HCT116 (cell line): ENCODE measurements around the gene RAC2. TPM values are rescaled to one million over a fixed set of nuclear protein-coding genes. Genes with fewer than 3 reads are reported as not detected.

ENCODE experiments used
- ATAC-seq: fragments of 200-7000 bp; cut with Tn5 transposase; 2 replicates; pipeline ENCODE4 v1.9.1; 2020; ENCODE audit warnings: mild to moderate bottlenecking, moderate library complexity
- BruUV-seq: library from RNA; stranded (reverse); fragments of 400-500 nt; replicated peaks from 2 replicates; lab custom pipeline; 2021; lab: Mats Ljungman, UMichigan
- CTCF ChIA-PET: fragments of 300-600 bp; sonication (Branson Sonifier 250); formaldehyde crosslinking; loops from one replicate; lab custom pipeline; 2021; ENCODE audit warnings: antibody characterized with exemption; lab: Charles Lee
- POLR2A ChIA-PET: fragments of 300-600, 350-600 bp; sonication (Branson Sonifier 250); formaldehyde crosslinking; loops from one replicate; lab custom pipeline; 2021; ENCODE audit warnings: antibody characterized with exemption; lab: Charles Lee
- RAD21 ChIA-PET, 2 experiments: fragments of 300-600 bp; sonication (Branson Sonifier 250); formaldehyde crosslinking; loops; one replicate each; lab custom pipeline; 2023; ENCODE audit warnings: low total read pairs in 2 of 2; ENCODE audit not compliant: uncharacterized antibody in 2 of 2, unreplicated experiment in 2 of 2, low non-redundant PET in 1 of 2; lab: Charles Lee
- DNase-seq: peaks from one replicate; pipeline ENCODE4 v3.0.0-alpha.2; 2010; ENCODE audit warnings: low read depth, low spot score
- H2AFZ ChIP-seq: fragments of 200-600 bp; shearing (Covaris generic), sonication (generic); 2 replicates; pipeline ENCODE4 v1.6.1; 2017; ENCODE audit warnings: low read depth, mixed run types, mixed read lengths, antibody characterized with exemption, low read length; ENCODE audit not compliant: poor library complexity, severe bottlenecking
- H3K27ac ChIP-seq: 2 replicates; pipeline ENCODE4 v1.5.1; 2012; ENCODE audit warnings: low read depth, low read length
- H3K27me3 ChIP-seq: fragments of 200-600 bp; sonication (generic); 2 replicates; pipeline ENCODE4 v1.6.1; 2016; ENCODE audit warnings: mixed run types, low read length, mixed read lengths; ENCODE audit not compliant: insufficient read depth
- H3K36me3 ChIP-seq, 2 experiments: fragments of 200-500 bp in 1 of 2; fragments of 200-600 bp in 1 of 2; sonication (Bioruptor generic) in 1 of 2; sonication (generic) in 1 of 2; 2 replicates each; pipeline versions ENCODE4 v1.5.1 to v1.6.1; 2014 to 2016; ENCODE audit warnings: low read length in 2 of 2, inconsistent platforms in 1 of 2, mixed read lengths in 1 of 2, mixed run types in 1 of 2; ENCODE audit not compliant: insufficient read depth in 2 of 2, control insufficient read depth in 1 of 2
- H3K4me1 ChIP-seq, 2 experiments: fragments of 200-600 bp in 1 of 2; sonication (generic) in 1 of 2; 2 replicates each; pipeline versions ENCODE4 v1.5.1 to v1.6.1; 2012 to 2017; ENCODE audit warnings: low read length in 2 of 2, inconsistent platforms in 1 of 2, mild to moderate bottlenecking in 1 of 2, mixed read lengths in 1 of 2, mixed run types in 1 of 2, moderate library complexity in 1 of 2; ENCODE audit not compliant: insufficient read depth in 2 of 2, control insufficient read depth in 1 of 2
- H3K4me2 ChIP-seq: fragments of 200-600 bp; sonication (generic); 2 replicates; pipeline ENCODE4 v1.6.1; 2017; ENCODE audit warnings: mixed run types, low read length, mixed read lengths
- H3K4me3 ChIP-seq, 2 experiments: fragments of 200-600 bp in 1 of 2; sonication (generic) in 1 of 2; replicated peaks in 1 of 2; 2 replicates each; pipeline ENCODE4 v1.5.1; 2011 to 2016; ENCODE audit warnings: low read length in 2 of 2, control low read depth in 1 of 2, low read depth in 1 of 2, mild to moderate bottlenecking in 1 of 2, mixed read lengths in 1 of 2, mixed run types in 1 of 2
- H3K79me2 ChIP-seq: fragments of 200-600 bp; sonication (generic); 2 replicates; pipeline ENCODE4 v1.6.1; 2017; ENCODE audit warnings: mild to moderate bottlenecking, mixed run types, low read length, moderate library complexity, mixed read lengths; ENCODE audit not compliant: insufficient read depth
- H3K9ac ChIP-seq: fragments of 200-600 bp; sonication (generic); 2 replicates; pipeline ENCODE4 v1.6.1; 2016; ENCODE audit warnings: low read length, mixed read lengths
- H3K9me2 ChIP-seq: fragments of 200-600 bp; sonication (generic), shearing (Covaris generic); 2 replicates; pipeline ENCODE4 v1.6.1; 2017; ENCODE audit warnings: mixed run types, mild to moderate bottlenecking, moderate library complexity; ENCODE audit not compliant: insufficient read depth
- H3K9me3 ChIP-seq, 2 experiments: fragments of 200-500 bp in 1 of 2; fragments of 200-600 bp in 1 of 2; sonication (Bioruptor generic) in 1 of 2; sonication (generic) in 1 of 2; 2 replicates each; pipeline ENCODE4 v1.6.1; 2014 to 2017; ENCODE audit warnings: low read length in 2 of 2, mixed read lengths in 2 of 2, inconsistent platforms in 1 of 2, low read depth in 1 of 2, mild to moderate bottlenecking in 1 of 2, mixed run types in 1 of 2, moderate library complexity in 1 of 2; ENCODE audit not compliant: control insufficient read depth in 1 of 2, insufficient read depth in 1 of 2
- H4K20me1 ChIP-seq: fragments of 200-600 bp; sonication (generic), shearing (Covaris generic); 2 replicates; pipeline ENCODE4 v1.6.1; 2017; ENCODE audit warnings: mixed run types, mild to moderate bottlenecking, moderate library complexity; ENCODE audit not compliant: insufficient read depth
- ATF3 ChIP-seq: IDR thresholded peaks from 2 replicates; pipeline ENCODE4 v1.6.1; 2012
- CBX3 ChIP-seq: IDR thresholded peaks from 2 replicates; pipeline ENCODE4 v1.6.1; 2012; ENCODE audit warnings: low read depth
- CEBPB ChIP-seq: IDR thresholded peaks from 2 replicates; pipeline ENCODE4 v1.6.1; 2012; ENCODE audit warnings: low read depth
- CTCF ChIP-seq, 3 experiments: fragments of 200-600 bp in 1 of 3; sonication (generic) in 1 of 3; IDR thresholded peaks in 2 of 3; conservative IDR thresholded peaks in 1 of 3; 2 replicates each; pipeline ENCODE4 v1.5.1; 2012 to 2017; ENCODE audit warnings: low read depth in 2 of 3, low read length in 2 of 3, antibody characterized with exemption in 1 of 3, borderline replicate concordance in 1 of 3, control low read depth in 1 of 3, mild to moderate bottlenecking in 1 of 3, mixed read lengths in 1 of 3, mixed run types in 1 of 3, moderate library complexity in 1 of 3; ENCODE audit not compliant: insufficient read depth in 1 of 3
- EGR1 ChIP-seq: IDR thresholded peaks from 2 replicates; pipeline ENCODE4 v1.6.1; 2012; ENCODE audit warnings: low read depth
- EZH2 ChIP-seq: fragments of 200-600 bp; sonication (generic); IDR thresholded peaks from 2 replicates; pipeline ENCODE4 v1.6.1; 2017; ENCODE audit warnings: antibody characterized with exemption, mixed run types
- EZH2phosphoT487 ChIP-seq: fragments of 200-600 bp; IDR thresholded peaks from 2 replicates; pipeline ENCODE4 v1.6.1; 2018; ENCODE audit warnings: antibody characterized with exemption, borderline replicate concordance
- FOSL1 ChIP-seq: IDR thresholded peaks from 2 replicates; pipeline ENCODE4 v1.6.1; 2012; ENCODE audit warnings: low read depth
- JUND ChIP-seq: IDR thresholded peaks from 2 replicates; pipeline ENCODE4 v1.6.1; 2012
- MAX ChIP-seq: IDR thresholded peaks from 2 replicates; pipeline ENCODE4 v1.6.1; 2012
- POLR2AphosphoS5 ChIP-seq: IDR thresholded peaks from 2 replicates; pipeline ENCODE4 v1.6.1; 2011; ENCODE audit warnings: mild to moderate bottlenecking, low read depth, low read length, moderate library complexity
- RAD21 ChIP-seq: IDR thresholded peaks from 2 replicates; pipeline ENCODE4 v1.6.1; 2012; ENCODE audit warnings: low read depth, mild to moderate bottlenecking
- SIN3A ChIP-seq: IDR thresholded peaks from 2 replicates; pipeline ENCODE4 v1.6.1; 2012; ENCODE audit warnings: low read depth
- SRF ChIP-seq: IDR thresholded peaks from 2 replicates; pipeline ENCODE4 v1.6.1; 2012; ENCODE audit warnings: low read depth
- TCF7L2 ChIP-seq: IDR thresholded peaks from 2 replicates; pipeline ENCODE4 v1.7.0; 2011; ENCODE audit warnings: borderline replicate concordance, inconsistent platforms; ENCODE audit not compliant: insufficient read depth, insufficient read length; ENCODE audit errors: extremely low read depth
- YY1 ChIP-seq: IDR thresholded peaks from 2 replicates; pipeline ENCODE4 v1.6.1; 2011; ENCODE audit warnings: low read length, low read depth, moderate library complexity, mild to moderate bottlenecking; ENCODE audit not compliant: insufficient replicate concordance; ENCODE audit errors: extremely low read depth
- ZBTB33 ChIP-seq: IDR thresholded peaks from 2 replicates; pipeline ENCODE4 v1.6.1; 2011; ENCODE audit warnings: mild to moderate bottlenecking, low read length, moderate library complexity; ENCODE audit not compliant: insufficient replicate concordance; ENCODE audit errors: extremely low read depth
- ZFX ChIP-seq: fragments of 450-650 bp; IDR thresholded peaks from 2 replicates; pipeline ENCODE4 v1.6.1; 2017
- intact Hi-C: fragments of 100-400 bp; cut with micrococcal nuclease; formaldehyde crosslinking; loops from 2 replicates; pipeline ENCODE4 v1.10.0; 2022
- total RNA-seq: library from RNA; stranded (reverse); gene quantifications from one replicate; pipeline ENCODE4 v1.2.1, GENCODE V29; 2021; ENCODE audit not compliant: unreplicated experiment

Gene RAC2
- total RNA-seq, 1 experiment from 2014 or later = 62.0 TPM

- TF ChIP-seq ATF3 = no peak
- peak; percentile 51 for TF ChIP-seq POLR2AphosphoS5
- no peak for TF ChIP-seq CBX3
These were observed 55.1 kb downstream of the RAC2 start (continued) for GRCh38 chr22:37188901-37189466.

GRCh38 chr22:37187891-37188761, 55.9 kb downstream of the RAC2 start, which contains the start of gene C1QTNF6:
TSS of gene C1QTNF6 (minus strand) at chr22:37188247. CDS start at chr22:37188213, 34 bp downstream.
- H3K4me1 ChIP-seq = peaks cover 51 to 73% of the 10 kb centered on the region in 2 experiments
- TSS peak; percentile 43 for BruUV-seq
- ChIA-PET CTCF (interaction anchor here (1.0 to 1.5 kb wide), 3 partner anchors 9 to 71 kb away, joined by 4 to 9 read pairs (median 4); no protein-coding TSS in a partner anchor), POLR2A (interaction anchor here (0.6 to 2.7 kb wide), 5 partner anchors 10 to 412 kb away, joined by 3 to 29 read pairs (median 6); partner anchors contain the start of gene IFT27), RAD21 (interaction anchor here in 1 of 2 experiments (0.6 kb wide), 1 partner anchor 10 kb away, joined by 4 read pairs; no protein-coding TSS in a partner anchor)
- no peaks in the 10 kb centered on the region for H3K36me3 ChIP-seq
- peak within 1 kb of the TSS; percentile 100 for H3K27ac ChIP-seq
- H3K79me2 ChIP-seq = no peaks in the 10 kb centered on the region
- H3K9me2 ChIP-seq = no peaks in the 10 kb centered on the region
- H3K4me2 ChIP-seq = peak within 1 kb of the TSS; percentile 96
- peak within 1 kb of the TSS; percentile 58 to 67 for H3K4me3 ChIP-seq
- H4K20me1 ChIP-seq = no peaks in the 10 kb centered on the region
- peak; percentile 62 for ATAC-seq
- DNase-seq = no peak
- H3K9ac ChIP-seq = peak within 1 kb of the TSS; percentile 84
- no peaks in the 10 kb centered on the region for H3K9me3 ChIP-seq
- no peak within 1 kb of the TSS for H2AFZ ChIP-seq
- no peaks in the 10 kb centered on the region for H3K27me3 ChIP-seq
- intact Hi-C loops = no loop called here
- peak; percentile 61 for TF ChIP-seq POLR2AphosphoS5
- TF ChIP-seq EGR1 = no peak
- TF ChIP-seq FOSL1 = no peak
- TF ChIP-seq EZH2 = no peak
- no peak for TF ChIP-seq SIN3A
- TF ChIP-seq JUND = no peak; the same call in 1 of the 2 replicates
- no peak for TF ChIP-seq ATF3
- TF ChIP-seq CTCF (IDR thresholded peaks at IDR 0.05 in 2 of 3, conservative IDR thresholded peaks at IDR 0.05 in 1 of 3; ENCODE audit: borderline replicate concordance in 1 of 3, insufficient read depth in 1 of 3, low read depth in 2 of 3, low read length in 2 of 3) = no peak
- 0 out of 2 replicates have a peak, but pooled peaks have one; percentile 28 for TF ChIP-seq MAX
- TF ChIP-seq TCF7L2 = no peak
- TF ChIP-seq RAD21 = no peak
- no peak for TF ChIP-seq CEBPB
- TF ChIP-seq EZH2phosphoT487 = no peak
- no peak for TF ChIP-seq SRF
- no peak for TF ChIP-seq ZBTB33
- TF ChIP-seq ZFX = no peak
- no peak for TF ChIP-seq YY1
